Measurements from ENCODE around the gene PRICKLE1.

PRICKLE1 gene

DNA sequence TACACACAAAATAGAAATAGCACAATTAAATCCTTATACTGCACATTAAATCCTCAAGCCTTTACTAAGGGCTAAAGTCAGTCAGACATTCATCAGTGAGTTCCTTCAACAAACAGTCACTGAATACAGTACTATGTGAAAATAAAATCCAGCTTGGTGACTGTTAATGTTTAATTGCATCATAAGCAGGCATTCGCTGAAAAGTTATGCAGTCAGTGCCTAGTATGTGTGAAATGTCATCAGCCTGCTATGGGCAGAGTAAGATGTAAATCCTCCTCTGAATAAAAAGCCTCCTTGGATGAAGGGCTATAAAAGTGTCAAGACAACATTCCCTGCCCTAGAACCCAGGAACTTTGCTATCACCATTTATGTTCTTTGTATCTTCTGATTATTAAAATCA, 116.4 kb downstream of the PRICKLE1 start:
- Histone ChIP-seq H3K27me3 (replicated peaks) (no peaks in the 10 kb centered on the region), H3K27ac (no peak overlapping the region), H3K4me3 (ENCODE audit: low read depth, low read length) (no peak overlapping the region), H3K36me3 (replicated peaks) (no peaks in the 10 kb centered on the region)
- in situ Hi-C loops (cut with HindIII; ENCODE audit: low pct_ligation_motif_present, low sequenced_read_pairs): no loop called here
- peak; percentile 8 for DNase-seq
- TF ChIP-seq CTCF (IDR thresholded peaks at IDR 0.05; ENCODE audit: low read depth, low read length, missing control alignments): no peak

- Histone ChIP-seq H3K27me3 (replicated peaks) (no peaks in the 10 kb centered on the region), H3K4me3 (ENCODE audit: low read depth, low read length) (no peak overlapping the region), H3K27ac (no peak overlapping the region), H3K36me3 (replicated peaks) (no peaks in the 10 kb centered on the region)
- in situ Hi-C loops (cut with HindIII; ENCODE audit: low pct_ligation_motif_present, low sequenced_read_pairs): no loop called here
- no peak for DNase-seq
- no peak for TF ChIP-seq CTCF (IDR thresholded peaks at IDR 0.05; ENCODE audit: low read depth, low read length, missing control alignments)
These were observed 117.2 kb downstream of the PRICKLE1 start for GRCh38 chr12:42472376-42472775.

DNA sequence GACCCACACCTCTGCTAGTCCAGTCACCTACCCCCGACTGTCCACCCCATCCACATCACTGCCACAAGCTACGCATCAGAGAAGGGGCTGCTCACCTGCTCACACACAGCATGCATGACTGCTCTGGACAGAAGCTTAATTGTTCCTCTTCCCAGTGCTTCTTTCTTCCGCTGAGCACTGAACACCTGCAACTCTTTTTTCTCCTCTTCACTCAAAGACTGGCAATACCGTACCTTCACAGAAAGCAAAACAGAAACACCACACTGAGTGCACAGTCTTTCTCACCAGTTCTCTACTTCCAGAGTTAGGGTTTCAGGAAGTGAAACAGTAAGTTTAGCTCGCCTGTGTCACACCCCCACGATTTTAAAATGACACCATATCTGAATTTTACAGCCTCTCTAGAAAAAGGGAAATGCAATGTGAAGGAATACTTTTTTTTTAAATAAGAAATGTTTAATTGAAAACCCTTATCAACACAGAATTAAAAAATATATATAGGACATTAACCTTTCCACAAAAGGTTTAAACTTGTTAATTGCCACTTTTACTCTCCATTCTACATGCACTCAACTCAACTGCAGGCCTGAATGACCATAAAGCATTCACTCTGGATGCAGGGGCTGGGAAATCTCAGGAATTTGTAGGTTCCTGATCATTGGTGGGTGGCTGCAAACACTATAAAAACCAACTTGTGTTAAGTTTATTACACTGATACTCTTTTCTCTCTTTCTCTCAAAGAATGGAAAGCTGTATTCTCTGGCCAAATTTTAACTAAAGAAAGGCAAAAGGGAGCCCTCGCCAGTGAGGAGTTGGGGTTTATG, 120.0 kb downstream of the PRICKLE1 start:
- no peak overlapping the region for H3K4me3 ChIP-seq (ENCODE audit: low read depth, low read length)
- no peaks in the 10 kb centered on the region for H3K27me3 ChIP-seq (replicated peaks)

GRCh38 chr12:42468921-42469320, 120.6 kb downstream of the PRICKLE1 start:
- peaks cover 12% of the 10 kb centered on the region for H3K36me3 ChIP-seq (replicated peaks)
- no peak overlapping the region for H3K27ac ChIP-seq
- in situ Hi-C loops (cut with HindIII; ENCODE audit: low pct_ligation_motif_present, low sequenced_read_pairs): no loop called here
- H3K27me3 ChIP-seq (replicated peaks): no peaks in the 10 kb centered on the region
- TF ChIP-seq CTCF (IDR thresholded peaks at IDR 0.05; ENCODE audit: low read depth, low read length, missing control alignments): peak; percentile 3
- H3K4me3 ChIP-seq (ENCODE audit: low read depth, low read length): no peak overlapping the region
- no peak for DNase-seq

More for the DNA sequence above, 120.0 kb downstream of the PRICKLE1 start:
- no peak for TF ChIP-seq CTCF (IDR thresholded peaks at IDR 0.05; ENCODE audit: low read depth, low read length, missing control alignments)
- H3K36me3 ChIP-seq (replicated peaks): peaks cover 6% of the 10 kb centered on the region
- no peak for DNase-seq
- in situ Hi-C loops (cut with HindIII; ENCODE audit: low pct_ligation_motif_present, low sequenced_read_pairs): no loop called here
- no peak overlapping the region for H3K27ac ChIP-seq

GRCh38 chr12:42468341-42468821, 121.2 kb downstream of the PRICKLE1 start:
- no peak overlapping the region for H3K4me3 ChIP-seq (ENCODE audit: low read depth, low read length)
- TF ChIP-seq CTCF (IDR thresholded peaks at IDR 0.05; ENCODE audit: low read depth, low read length, missing control alignments): no peak
- in situ Hi-C loops (cut with HindIII; ENCODE audit: low pct_ligation_motif_present, low sequenced_read_pairs): no loop called here
- H3K27me3 ChIP-seq (replicated peaks): no peaks in the 10 kb centered on the region
- peaks cover 13% of the 10 kb centered on the region for H3K36me3 ChIP-seq (replicated peaks)
- no peak for DNase-seq
- no peak overlapping the region for H3K27ac ChIP-seq
